DMS53 treated with DMSO at 0.1 percent for 48 hours (cell line): ENCODE data around the gene TRPC3.

Experiments used
- DNase-seq: peaks from one replicate; lab custom pipeline; 2025; ENCODE audit not compliant: unreplicated experiment; lab: John Stamatoyannopoulos, UW

Gene TRPC3

DNA sequence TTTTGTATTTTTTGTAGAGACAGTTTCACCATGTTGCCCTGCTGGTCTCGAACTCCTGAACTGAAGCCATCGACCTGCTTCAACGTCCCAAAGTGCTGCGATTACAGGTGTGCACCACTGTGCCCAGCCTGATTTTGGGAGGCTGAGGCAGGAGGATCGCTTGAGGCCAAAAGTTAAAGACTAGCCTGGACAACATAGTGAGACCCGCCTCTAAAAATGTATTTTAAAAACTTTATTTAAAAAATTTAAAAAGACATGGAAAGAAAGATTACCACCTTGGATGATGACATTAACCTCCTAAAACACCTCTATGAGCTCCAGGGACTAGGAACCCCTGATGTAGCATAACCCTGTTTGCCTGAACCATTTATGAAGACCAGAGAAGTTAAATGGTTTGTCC, 75.8 kb downstream of the TRPC3 start:
- DNase-seq, result no peak

DNA sequence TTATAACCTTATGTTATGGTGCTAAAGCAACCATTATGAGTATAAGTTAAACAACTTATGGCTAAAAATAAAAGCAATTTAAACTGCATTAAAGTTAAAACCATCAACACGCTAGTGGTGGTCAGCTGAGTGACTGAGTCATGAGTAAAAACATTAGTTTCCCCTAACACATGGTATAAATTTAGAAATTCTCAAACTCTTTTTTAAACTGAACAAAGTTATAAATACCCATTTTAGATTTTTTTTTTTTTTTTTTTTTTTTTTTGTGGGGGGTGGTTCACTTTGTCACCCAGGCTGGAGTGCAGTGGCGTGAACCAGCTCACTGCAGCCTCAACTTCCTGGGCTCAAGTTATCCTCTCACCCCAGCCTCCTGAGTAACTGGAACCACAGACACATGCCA, 76.2 kb downstream of the TRPC3 start:
- no peak for DNase-seq

DNA sequence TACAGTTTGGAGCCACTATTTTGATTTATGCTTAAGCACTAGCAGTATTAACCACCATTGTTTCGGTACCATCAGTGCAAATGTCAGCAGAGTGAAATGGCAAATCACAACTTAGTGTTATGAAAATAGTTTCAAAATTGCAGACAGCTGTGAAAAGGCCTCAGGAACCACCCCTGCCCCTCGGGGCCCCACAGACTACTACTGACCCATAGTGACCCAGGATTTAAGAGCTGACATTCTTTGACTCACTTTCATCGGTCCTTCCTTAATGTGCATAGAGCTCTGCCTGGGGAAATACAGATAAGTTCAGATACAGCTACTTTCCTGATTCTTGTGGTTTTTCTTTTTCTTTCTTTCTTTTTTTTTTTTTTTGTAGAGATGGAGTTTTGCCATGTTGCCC, 78.3 kb downstream of the TRPC3 start:
- no peak for DNase-seq

DNA sequence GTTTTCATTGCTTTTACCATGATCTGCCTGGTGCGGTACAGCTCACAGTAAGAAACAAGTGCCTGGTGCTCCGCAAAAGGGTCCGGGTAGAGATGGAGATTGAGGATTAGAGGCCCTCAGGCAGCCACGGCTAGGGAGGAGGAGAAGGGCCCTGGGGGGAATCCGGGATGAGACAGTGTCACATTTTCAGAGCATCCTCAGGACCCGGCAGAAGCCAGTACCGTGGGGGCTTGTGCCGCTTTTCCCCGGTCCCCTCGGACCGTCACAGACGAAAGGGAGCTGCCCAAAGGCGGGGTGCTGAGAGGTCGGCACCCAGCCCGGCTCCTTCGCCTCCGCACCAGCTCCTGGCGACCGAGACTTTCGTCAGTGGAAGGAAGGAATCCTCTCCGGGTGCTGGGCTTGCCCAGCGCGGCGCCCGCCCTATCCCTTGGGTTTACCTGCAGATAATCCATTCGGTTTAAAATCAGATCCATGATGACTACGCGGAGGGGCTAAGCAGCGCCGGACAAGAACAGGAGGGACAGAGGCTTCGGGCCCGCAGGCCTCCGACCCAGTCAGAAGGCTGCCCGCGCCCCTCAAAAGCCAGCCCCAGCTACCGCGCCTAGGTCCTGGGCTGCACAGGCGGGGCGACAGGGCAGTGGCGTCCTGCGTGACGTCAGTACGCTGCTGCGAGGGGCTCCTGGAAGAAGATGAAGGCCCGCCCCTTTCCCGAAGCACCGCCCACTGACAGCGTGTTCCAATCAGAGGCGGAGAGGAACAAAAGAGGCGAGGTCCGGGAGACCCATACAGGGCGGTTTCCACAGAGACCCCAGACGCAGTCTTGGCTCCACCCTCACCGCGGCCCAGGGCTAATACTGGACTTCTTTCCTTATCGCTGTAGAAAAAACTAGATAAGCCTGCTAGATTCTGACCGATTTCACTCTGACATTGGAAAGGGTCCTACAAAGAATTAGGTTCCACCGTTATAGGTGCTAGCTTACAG, 81.7 kb downstream of the TRPC3 start, which contains the start of gene BBS7:
TSS of gene BBS7 (minus strand) at position 634 of the 982 bp plus-strand sequence. CDS start at position 473, 161 bp downstream.
- peak; percentile 87 for DNase-seq

DNA sequence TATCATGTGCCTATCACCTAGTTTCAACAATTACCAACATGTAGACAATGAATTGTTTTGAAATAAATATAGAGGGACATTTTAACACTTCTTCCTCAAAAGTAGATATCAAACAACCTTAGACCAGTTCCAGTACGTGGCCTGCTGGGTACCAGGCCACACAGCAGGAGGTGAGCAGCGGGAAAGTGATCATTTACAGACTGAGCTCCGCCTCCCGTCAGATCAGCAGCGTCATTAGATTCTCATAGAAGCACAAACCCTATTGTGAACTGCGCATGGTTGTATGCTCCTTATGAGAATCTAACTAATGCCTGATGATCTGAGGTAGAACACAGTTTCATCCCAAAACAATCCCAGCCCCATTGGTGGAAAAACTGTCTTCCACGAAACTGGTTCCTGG, 88.1 kb downstream of the TRPC3 start:
- DNase-seq, result no peak

DNA sequence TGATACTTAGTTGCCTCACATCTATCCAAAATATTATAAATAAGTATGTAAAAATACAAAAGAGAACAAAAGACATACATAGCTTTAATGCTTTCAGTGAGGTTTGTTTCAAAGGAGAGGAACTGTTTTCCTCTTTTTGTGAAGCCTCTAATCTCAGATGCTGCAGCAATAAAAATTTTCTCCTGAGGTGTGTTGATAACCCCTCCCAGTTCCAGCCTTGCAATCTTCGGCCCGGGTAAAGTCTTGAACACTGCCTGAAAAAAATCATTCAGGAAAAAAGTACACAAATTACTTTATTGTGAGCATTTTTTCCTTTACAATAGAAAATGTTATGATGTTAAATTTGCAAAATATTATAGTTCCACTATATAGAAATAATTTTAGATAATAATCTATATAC, 90.4 kb downstream of the TRPC3 start:
- no peak for DNase-seq

DNA sequence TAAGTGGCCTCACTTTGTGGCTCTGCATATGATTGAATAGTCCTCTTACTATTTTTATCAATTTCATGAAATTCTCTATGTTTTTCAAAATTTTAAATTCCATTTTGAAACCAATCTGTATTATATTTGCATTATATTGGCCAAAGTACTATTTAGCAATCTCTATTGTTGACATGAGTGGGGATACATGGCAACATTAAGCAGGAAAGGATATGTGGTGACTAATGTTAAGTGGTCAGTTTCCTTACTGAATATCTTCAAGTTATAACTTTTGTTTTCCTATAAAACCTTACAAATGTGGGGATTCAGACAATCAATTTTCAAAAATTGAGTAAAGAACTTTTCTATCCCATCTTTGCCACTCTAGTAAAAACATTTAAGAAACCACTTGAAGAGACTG, 91.7 kb downstream of the TRPC3 start:
- DNase-seq, result no peak

DNA sequence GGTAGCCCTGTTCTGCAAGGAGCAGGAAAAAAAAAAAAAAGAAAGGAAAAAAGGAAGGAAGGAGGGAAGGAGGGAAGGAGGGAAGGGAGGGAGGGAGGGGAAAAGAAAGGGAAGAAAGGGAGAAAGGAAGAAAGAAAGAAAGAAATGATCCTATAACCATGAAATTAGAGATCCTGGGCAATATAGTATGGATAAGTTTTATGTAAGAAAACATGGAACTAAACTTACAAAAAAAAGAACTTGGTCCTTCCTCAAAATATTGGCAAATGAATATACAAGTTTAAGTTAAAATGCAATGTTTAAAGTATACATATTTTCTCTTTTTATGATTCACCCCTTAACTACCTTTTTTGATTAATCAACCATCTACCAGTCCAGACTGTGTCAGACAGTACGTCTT, 100.5 kb downstream of the TRPC3 start:
- DNase-seq, result no peak

DNA sequence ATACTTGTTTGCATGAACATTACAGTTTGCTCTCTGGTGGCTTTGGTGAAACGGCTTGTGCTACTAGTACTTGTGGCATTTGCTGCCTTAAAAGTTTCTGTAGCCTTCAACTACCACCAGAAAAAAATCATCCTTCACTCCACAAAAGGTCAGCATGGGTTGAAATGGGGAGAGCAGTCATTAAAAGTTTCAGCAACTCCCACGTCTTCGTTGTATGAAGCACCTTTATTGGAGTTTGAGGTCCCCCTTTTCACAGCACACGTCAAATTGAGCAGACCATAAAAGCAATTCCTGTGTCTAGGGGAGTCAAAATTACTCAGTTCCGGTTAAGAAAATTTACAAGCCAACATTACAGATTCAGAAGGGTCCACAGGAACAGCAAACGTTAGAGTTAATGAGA, 105.2 kb downstream of the TRPC3 start:
- DNase-seq, result no peak

DNA sequence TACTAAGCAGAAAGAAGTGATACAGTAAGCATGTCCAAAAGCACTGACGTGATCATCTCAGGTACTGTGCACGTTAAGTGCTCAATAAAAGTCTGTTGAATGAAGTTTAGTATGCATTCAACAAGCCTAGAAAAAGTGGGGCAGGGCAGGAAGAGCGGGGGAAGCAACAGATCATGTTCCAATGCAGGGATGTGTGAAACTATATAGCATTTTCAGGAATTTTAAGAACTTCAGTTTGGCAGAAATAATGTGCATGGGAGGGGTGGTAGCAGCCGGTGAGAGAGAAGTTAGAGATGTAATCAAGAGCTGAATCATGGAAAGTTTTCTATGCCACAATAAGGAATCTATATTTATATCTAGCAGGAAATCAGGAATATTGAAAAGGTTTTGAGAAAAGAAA, 109.0 kb downstream of the TRPC3 start:
- no peak for DNase-seq

DNA sequence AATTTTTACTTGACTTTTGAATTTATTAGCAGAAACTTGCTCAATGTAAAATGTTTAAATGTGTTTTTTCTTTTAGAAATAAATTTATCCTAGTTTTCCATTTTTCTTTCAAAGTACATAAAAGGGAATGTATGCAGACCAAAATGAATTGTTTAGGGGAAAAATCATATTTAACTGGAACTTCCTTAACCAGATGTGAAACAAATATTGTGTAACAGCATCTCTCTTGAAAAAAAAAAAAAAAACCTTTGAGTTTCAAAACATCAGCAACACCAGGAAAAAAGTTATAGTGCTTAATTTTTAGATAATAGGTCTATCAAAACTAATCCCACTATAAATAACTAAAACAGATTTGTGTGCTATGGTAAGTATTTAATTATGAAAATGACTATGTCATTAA, 113.7 kb downstream of the TRPC3 start:
- no peak for DNase-seq

DNA sequence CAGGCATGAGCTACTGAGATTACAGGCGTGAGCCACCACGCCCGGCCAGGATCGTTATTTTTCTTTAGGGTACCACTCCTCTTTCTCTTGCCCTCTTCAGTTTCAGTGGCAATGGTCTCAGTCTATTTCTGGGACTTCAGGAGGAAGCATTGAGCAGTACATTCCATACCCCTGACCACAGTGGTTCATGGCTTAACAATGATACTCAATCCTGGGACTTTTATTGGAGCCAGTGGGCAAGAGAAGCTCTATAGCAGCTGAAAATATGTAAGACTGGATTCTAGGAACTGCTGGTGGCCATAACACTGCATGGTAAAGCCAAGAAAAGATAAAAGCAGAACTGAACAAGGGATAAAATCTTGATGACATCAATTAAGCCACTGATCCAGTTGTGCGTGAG, 122.3 kb downstream of the TRPC3 start:
- DNase-seq, result no peak
